ENCODE results near the gene GDE1.

GDE1 gene

DNA sequence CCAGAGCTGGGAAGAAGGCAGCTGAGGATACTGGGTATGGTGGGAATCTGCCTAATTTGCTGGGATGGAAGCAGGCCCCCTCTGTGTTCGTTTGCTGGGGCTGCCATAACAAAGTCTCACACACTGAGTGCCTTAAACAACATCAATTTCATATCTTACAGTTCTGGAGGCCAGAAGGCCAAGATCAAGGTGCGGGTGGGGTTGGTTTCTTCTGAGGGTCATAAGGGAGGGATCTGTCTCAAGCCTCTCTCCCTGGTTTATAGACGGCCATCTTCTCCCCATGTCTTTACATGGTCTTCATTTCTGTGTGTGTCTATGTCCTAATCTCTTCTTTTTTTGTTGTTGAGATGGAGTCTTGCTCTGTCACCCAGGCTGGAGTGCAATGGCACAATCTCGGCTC is 35.8 kb downstream of the GDE1 start:
- no peak for DNase-seq

DNA sequence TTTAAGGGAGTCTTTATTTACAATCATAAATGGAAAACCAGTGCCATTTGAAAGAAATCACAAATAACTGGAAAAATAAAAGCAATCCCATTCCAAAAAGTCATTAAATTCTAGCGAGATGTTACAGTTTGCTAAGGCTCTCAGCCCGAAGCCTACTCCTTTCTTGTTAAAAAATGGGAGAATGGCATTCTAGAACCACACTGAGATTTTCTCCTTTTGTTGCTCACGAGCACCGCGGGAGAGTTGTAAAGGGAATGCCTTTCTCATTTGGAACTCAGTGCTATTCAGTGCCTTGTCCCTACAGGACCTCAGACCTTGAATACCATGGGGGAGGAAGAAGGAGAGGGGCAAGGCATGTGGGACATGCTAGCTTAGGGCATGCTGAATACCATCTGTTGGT is 36.3 kb downstream of the GDE1 start:
- no peak for DNase-seq

DNA sequence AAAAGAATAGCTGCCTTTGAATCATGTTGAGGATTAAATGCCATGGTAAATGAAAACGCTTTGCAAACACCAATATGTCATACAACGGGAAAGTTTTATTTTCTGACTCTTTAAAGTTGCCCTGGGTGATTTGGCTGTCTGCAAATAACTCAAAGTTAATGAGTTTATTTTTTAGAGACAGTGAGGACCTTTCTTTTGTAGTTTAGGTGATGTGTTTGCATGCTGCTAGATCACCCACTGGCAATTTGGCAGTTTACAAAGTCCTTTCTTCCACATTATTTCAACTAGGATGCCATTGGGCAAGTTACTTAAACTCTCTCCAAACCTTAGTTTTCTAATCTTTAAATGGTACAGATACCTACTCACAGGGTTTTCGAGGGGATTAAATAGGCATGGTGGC is 37.8 kb downstream of the GDE1 start:
- no peak for DNase-seq

DNA sequence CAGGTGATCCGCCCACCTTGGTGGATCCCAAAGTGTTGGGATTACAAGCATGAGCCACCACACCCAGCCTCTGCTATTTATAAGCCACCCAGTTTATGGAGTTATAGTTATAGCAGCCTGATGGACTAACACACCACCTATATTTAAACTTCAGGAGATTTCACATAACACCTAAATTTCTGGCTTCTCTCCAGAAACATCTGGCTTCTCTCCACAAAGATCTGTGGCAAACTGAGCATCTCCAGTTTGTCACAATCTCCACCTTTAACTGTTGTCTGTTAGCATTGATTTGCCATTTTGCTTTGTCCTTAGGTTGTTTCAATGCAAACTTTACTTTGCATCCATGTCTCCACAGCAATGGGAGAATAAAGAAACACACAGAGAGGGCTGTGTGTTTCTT is 39.6 kb downstream of the GDE1 start:
- DNase-seq = no peak

DNA sequence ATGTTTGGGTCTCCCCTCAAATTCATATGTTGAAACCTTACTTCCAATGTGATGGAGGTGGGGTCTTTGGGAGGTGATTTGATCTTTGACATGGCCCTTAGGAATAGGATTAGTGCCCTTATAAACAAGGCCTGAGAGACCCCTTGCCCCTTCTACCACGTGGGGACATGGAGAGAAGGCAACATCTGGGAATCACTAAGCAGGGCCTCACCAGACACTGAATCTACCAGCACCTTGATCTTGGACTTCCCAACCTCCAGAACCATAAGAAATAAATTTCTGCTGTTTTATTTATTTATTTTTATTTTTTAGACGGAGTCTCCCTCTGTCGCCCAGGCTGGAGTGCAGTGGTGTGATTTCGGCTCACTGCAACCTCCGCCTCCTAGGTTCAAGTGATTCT is 40.1 kb downstream of the GDE1 start:
- DNase-seq = no peak

DNA sequence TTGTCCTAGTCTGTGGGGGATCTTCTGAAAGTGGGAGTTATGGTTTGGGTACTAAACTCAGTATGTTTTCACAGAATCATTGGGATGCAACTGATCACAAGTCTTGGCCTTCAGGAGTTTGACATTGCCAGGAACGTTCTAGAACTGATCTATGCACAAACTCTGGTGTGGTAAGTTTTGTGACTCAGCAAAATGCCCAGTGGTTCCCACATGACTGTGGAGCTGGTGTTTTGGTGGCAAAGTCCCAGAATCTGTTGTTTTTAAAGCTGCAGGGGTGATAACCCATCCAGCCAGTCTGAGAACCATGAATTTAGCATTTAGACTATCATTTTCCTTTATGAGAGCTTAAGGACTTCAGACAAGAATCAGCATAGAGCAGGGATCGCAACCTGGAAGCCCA is 40.6 kb downstream of the GDE1 start:
- DNase-seq = peak in 3 of 4 experiments; percentile 11 to 23 (median 14)

DNA sequence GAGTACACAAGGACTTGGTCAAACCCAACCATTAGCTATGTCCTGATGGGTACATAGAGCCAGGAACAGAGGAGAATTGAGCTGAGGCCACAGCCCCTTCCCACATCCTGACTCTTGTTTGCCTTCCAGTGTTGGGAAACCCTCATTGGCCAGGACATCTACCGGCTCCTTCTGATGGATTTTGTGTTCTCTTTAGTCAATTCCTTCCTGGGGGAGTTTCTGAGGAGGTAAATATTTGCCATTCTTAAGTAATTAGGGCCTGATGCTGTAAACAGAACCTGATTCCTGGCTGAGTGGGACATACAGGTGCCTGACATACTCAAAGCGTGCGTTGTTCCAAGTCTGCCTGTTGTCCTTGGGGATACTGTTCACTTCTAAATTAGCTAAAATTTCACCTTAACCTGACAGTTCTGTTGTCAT is 42.6 kb downstream of the GDE1 start:
- DNase-seq = no peak

DNA sequence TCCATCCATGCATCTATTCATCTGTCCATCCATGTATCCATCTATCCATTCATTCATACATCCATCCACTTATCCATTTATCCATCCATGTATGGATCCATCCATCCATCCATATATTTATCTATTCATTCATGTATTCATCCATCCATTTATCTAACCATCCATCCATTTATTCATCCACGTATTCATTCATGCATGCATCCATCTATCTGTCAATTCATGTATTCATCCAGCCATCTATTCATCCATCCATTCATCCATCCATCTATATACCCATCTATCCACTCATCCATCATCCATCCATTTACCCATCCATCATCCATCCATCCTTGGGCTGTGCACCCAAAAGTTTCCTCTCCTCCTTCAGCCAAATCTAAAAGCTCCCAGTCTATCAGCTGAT is 43.4 kb downstream of the GDE1 start:
- DNase-seq = no peak

DNA sequence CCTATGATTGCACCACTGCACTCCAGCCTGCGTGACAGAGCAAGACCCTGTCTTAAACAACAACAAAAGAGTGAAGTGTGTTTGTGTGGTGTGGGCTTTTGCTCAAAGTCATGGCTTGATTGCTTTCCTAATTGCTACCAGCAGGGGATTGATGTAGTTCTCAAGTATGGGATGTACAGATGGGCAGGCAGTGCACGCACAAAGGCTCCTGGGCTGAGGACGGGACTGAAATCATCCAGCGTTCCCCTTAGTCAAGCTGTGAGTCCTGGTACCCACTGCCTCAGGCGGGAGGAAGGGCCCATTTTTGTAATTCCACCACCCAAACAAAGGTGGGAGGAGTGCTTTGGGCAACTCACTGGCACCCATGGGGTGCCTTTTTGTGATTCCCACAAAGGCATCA is 47.3 kb downstream of the GDE1 start:
- no peak for DNase-seq

DNA sequence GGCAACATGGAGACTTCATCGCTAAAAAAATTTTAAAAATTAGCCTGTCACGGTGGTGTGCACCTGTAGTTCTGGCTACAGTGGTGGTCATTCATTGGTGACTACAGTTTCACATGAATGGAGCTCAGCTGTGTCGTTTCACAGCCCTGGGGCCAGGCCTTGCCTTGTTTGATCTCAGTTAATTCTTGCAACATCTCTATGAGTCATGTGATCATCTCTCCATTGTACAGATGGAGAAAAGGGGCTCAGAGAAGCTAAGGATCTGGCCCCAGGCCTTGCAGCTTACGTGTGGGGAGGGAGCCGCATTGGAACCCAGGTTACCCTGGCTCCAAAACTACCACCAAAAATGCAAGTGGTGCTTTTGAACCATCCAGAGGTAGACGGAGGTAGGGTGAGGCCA is 49.4 kb downstream of the GDE1 start:
- no peak for DNase-seq

DNA sequence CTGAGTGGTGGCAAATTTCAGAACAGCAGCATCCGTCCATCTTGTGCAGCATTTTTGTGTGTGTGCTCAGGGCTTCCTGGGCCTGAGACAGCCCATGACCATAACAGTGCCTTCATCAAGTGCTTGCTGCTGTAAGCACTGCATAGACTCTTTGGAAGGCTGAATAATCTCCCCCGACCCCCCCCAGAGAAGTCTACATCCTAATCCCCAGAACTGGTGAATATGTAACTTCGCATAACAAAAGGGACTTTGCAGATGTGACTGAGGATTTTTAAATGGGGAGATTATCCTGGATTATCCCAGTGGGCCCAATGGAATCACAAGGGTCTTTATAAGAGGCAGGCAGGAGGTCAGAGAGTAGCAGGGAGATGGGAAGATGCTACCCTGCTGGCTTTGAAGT is 53.6 kb downstream of the GDE1 start:
- no peak for DNase-seq

DNA sequence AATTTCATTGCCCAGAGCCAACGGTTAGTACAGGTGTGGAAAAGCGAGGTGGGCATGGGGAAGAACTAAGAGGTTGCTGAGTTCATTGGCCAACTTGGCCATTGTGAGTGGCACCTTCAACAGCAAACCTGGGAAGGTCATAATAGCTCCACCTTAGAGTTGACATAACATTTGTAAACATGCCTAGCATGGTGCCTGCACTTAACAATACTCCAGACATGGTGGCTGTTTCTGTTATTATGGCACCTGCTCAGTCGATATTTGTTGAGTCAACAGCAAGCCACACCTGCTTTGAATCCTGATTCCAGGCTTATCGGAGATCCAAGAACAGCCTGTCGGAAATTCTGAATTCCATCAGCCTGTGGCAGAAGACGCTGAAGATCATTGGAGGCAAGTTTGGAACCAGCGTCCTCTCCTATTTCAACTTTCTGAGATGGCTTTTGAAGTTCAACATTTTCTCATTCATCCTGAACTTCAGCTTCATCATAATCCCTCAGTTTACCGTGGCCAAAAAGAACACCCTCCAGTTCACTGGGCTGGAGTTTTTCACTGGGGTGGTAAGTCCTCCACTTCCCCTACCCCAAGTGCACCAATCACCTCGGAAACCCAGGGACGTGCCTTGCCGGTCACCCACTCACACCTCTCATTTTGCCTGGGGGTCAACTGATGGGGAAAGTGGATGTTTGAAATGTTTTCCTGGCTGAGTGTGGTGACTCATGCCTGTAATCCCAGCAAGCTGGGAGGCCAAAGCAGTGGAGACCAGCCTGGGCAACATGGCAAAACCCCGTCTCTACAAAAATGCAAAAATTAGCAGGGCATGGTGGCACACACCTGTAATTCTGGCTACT is 58.2 kb downstream of the GDE1 start:
- DNase-seq = no peak

DNA sequence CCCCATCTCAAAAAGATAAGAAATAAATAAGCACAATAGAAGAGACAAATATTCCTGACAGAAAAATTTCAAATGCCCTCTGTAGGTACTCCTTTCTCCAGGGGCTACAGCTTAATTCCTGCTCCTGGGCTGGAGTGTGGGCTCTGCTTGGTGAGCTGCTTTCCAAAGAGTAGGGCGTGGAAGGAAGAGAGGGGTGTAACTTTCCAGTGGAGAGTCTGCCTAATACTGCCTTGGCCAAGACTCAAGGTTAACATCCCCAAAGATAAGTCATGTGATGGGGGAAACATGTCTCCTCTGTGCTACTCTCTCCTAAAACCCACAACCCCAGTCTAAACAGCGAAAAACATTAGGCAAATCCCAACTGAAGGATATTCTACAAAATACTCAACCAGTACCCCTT is 61.5 kb downstream of the GDE1 start:
- no peak for DNase-seq

DNA sequence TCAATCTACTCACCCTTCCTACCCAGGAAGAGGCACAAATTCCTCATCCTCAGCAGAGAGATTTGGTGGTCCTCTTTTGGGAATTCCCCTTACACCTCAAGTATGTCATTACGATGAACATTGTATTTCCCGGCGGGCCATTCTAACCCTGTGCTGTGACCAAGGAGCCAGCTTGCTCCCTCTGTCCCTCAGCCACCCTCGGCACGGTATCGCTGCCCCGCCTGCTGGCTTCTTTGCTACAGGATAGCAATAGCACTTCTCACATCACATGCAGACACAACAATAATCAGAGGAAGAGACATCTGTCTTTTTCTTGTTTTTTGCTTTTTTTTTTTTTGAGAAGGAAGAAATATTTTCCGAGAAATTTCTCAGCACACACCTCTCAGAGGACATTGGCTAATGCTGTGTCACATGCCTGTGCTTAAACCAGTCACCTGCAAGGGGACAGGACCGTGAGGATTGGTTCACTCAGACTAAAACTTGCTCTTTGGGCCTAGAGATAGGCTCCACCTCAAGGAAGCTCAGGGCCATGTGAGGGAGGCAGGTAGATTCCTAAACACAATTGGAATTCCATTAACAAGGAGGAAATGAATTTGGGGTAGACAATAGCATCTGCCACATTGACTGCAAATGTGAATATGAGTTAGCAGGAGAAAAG is 63.0 kb downstream of the GDE1 start:
- no peak for DNase-seq
